Occipital lobe (tissue), 2 donors: ENCODE data around the gene IER2. TPM values are rescaled to one million over a fixed set of nuclear protein-coding genes. Genes with fewer than 3 reads are reported as not detected.
"Not testable (repeated sequence)": the region's sequence is repeated elsewhere in the genome, so short reads cannot be mapped to it uniquely, and the experiment has no call there.

Experiments used
- DNase-seq: peaks from one replicate; lab custom pipeline; 2025; lab: John Stamatoyannopoulos, UW
- total RNA-seq: library from RNA; depleted of rRNA; stranded (reverse); fragments of >200 nt; gene quantifications from one replicate; pipeline ENCODE4 v1.2.3, GENCODE V29; 2014

The IER2 gene
- total RNA-seq, 1 donor from 2014 or later, result 9.4 TPM

- no peak for DNase-seq
These were observed 13.6 kb downstream of the IER2 start for GRCh38 chr19:13163609-13164342.

- no peak for DNase-seq
These were observed 14.3 kb downstream of the IER2 start for GRCh38 chr19:13164343-13165161.

- no peak for DNase-seq
These were observed 15.2 kb downstream of the IER2 start for GRCh38 chr19:13165162-13165997.

- not testable (repeated sequence) for DNase-seq
These were observed 15.9 kb downstream of the IER2 start for GRCh38 chr19:13166151-13166550.

- no peak for DNase-seq
These were observed 19.6 kb downstream of the IER2 start for GRCh38 chr19:13169769-13170168.

- no peak for DNase-seq
These were observed 20.9 kb downstream of the IER2 start for GRCh38 chr19:13171146-13171545.

GRCh38 chr19:13172346-13173138, 22.3 kb downstream of the IER2 start:
- DNase-seq, result no peak

GRCh38 chr19:13173139-13173737, 23.0 kb downstream of the IER2 start:
- no peak for DNase-seq

- DNase-seq, result no peak
These were observed 26.1 kb downstream of the IER2 start for GRCh38 chr19:13176345-13176744.

GRCh38 chr19:13177584-13177983, 27.4 kb downstream of the IER2 start:
- not testable (repeated sequence) for DNase-seq

- not testable (repeated sequence) for DNase-seq
These were observed 28.1 kb downstream of the IER2 start for GRCh38 chr19:13178291-13178690.

- DNase-seq, result peak; percentile 73
These were observed 31.7 kb downstream of the IER2 start for GRCh38 chr19:13181747-13182388.

- not testable (repeated sequence) for DNase-seq
These were observed 34.7 kb downstream of the IER2 start for GRCh38 chr19:13184926-13185325.

- not testable (repeated sequence) for DNase-seq
These were observed 35.8 kb downstream of the IER2 start for GRCh38 chr19:13185763-13186657.

- DNase-seq, result not testable (repeated sequence)
These were observed 36.5 kb downstream of the IER2 start for GRCh38 chr19:13186688-13187087.

- no peak for DNase-seq
These were observed 37.2 kb downstream of the IER2 start for GRCh38 chr19:13187419-13187818.

- DNase-seq, result no peak
These were observed 39.4 kb downstream of the IER2 start for GRCh38 chr19:13189600-13189999.

- no peak for DNase-seq
These were observed 40.8 kb downstream of the IER2 start for GRCh38 chr19:13190781-13191540.
